ACHN (cell line): ENCODE data around the gene BRCA1.
A peak's percentile ranks its signal among the peaks of the same experiment; 100 is the strongest.
"Not testable (repeated sequence)": the region's sequence is repeated elsewhere in the genome, so short reads cannot be mapped to it uniquely, and the experiment has no call there.

ENCODE experiments used
- DNase-seq: peaks from one replicate; pipeline ENCODE4 v3.0.0-alpha.2; 2015
- in situ Hi-C: cut with HindIII; loops from 2 replicates; pipeline ENCODE4 v1.10.0; 2017; ENCODE audit warnings: low sequenced_read_pairs, low pct_ligation_motif_present, low pct_unique_long_range_greater_than_20kb

The BRCA1 gene

GRCh38 chr17:43085474-43085873 is 39.7 kb downstream of the BRCA1 start:
- DNase-seq, result peak; percentile 70
- in situ Hi-C loops, result no loop called here

GRCh38 chr17:43079641-43080302 is 45.4 kb downstream of the BRCA1 start:
- in situ Hi-C loops, result no loop called here
- DNase-seq, result no peak

GRCh38 chr17:43074869-43075268 is 50.3 kb downstream of the BRCA1 start:
- in situ Hi-C loops, result no loop called here
- DNase-seq, result no peak

GRCh38 chr17:43070872-43071271 is 54.3 kb downstream of the BRCA1 start:
- in situ Hi-C loops, result no loop called here

GRCh38 chr17:43070257-43070656 is 54.9 kb downstream of the BRCA1 start:
- in situ Hi-C loops, result no loop called here
- no peak for DNase-seq

More at GRCh38 chr17:43070872-43071271, 54.3 kb downstream of the BRCA1 start:
- no peak for DNase-seq

- no peak for DNase-seq
- in situ Hi-C loops, result no loop called here
Measured at GRCh38 chr17:43069368-43069898, 55.7 kb downstream of the BRCA1 start.

GRCh38 chr17:43068570-43069367 is 56.4 kb downstream of the BRCA1 start:
- DNase-seq, result no peak
- in situ Hi-C loops, result no loop called here

- in situ Hi-C loops, result no loop called here
- no peak for DNase-seq
Measured at GRCh38 chr17:43062984-43063638, 62.1 kb downstream of the BRCA1 start.

GRCh38 chr17:43056051-43056450 is 69.1 kb downstream of the BRCA1 start:
- no peak for DNase-seq
- in situ Hi-C loops, result no loop called here

GRCh38 chr17:43053008-43053407 is 72.2 kb downstream of the BRCA1 start:
- DNase-seq, in situ Hi-C loops: not testable (repeated sequence)

- DNase-seq, result no peak
- in situ Hi-C loops, result no loop called here
Measured at GRCh38 chr17:43051969-43052368, 73.2 kb downstream of the BRCA1 start.

- DNase-seq, result no peak
- in situ Hi-C loops, result no loop called here
Measured at GRCh38 chr17:43044024-43044423, 81.1 kb downstream of the BRCA1 start.

GRCh38 chr17:43043307-43043706 is 81.9 kb downstream of the BRCA1 start:
- in situ Hi-C loops, result no loop called here
- no peak for DNase-seq

GRCh38 chr17:43042025-43042628 is 83.0 kb downstream of the BRCA1 start:
- in situ Hi-C loops, result no loop called here
- no peak for DNase-seq

- in situ Hi-C loops, result no loop called here
- DNase-seq, result no peak
Measured at GRCh38 chr17:43040655-43041054, 84.5 kb downstream of the BRCA1 start.

GRCh38 chr17:43039646-43040045 is 85.5 kb downstream of the BRCA1 start:
- no peak for DNase-seq
- in situ Hi-C loops, result no loop called here

- in situ Hi-C loops, result no loop called here
- DNase-seq, result no peak
Measured at GRCh38 chr17:43034894-43035293, 90.3 kb downstream of the BRCA1 start.

- in situ Hi-C loops, result no loop called here
- no peak for DNase-seq
Measured at GRCh38 chr17:43033948-43034881, 90.9 kb downstream of the BRCA1 start.
